Measurements from ENCODE around the gene UBTFL1. TPM values are rescaled to one million over a fixed set of nuclear protein-coding genes. Genes with fewer than 3 reads are reported as not detected.
A peak's percentile ranks its signal among the peaks of the same experiment; 100 is the strongest.
"Not testable (repeated sequence)": the region's sequence is repeated elsewhere in the genome, so short reads cannot be mapped to it uniquely, and the experiment has no call there.

The UBTFL1 gene, protein sequence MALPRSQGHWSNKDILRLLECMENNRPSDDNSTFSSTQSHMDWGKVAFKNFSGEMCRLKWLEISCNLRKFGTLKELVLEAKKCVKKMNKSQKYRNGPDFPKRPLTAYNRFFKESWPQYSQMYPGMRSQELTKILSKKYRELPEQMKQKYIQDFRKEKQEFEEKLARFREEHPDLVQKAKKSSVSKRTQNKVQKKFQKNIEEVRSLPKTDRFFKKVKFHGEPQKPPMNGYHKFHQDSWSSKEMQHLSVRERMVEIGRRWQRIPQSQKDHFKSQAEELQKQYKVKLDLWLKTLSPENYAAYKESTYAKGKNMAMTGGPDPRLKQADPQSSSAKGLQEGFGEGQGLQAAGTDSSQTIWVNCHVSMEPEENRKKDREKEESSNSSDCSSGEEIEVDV
- not detected for total RNA-seq
- not detected for polyA plus RNA-seq
- long read RNA-seq, donor 1 = 0 reads
- long read RNA-seq, donor 2 = 0 reads

DNA sequence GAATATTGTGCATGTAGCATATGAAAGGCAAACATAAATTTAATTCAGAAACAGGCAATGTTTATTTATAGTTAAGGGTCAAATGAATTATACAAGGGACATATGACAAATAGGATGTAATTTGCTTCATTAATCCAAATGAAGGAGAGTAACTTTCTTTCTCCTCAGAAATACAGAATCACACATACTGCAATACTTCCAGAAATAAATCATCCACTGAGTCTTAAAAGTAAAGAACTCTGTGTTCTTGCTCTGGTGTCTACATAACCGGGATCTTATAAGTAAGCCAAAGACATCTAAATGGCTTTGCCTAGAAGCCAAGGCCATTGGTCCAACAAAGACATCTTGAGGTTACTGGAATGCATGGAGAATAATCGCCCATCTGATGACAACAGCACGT is at the start of gene UBTFL1:
Gene UBTFL1, plus strand, starts transcription at position 301 of the 400 bp plus-strand sequence. Its CDS starts 0 bp downstream, at position 301.
- H3K36me3 ChIP-seq (ENCODE audit: control insufficient read depth in 1 of 2, insufficient read depth in 2 of 2, low read length in 1 of 2); H3K9me3 ChIP-seq (ENCODE audit: control insufficient read depth, low read length); DNase-seq; H3K4me1 ChIP-seq (ENCODE audit: control insufficient read depth in 1 of 2, insufficient read depth in 2 of 2, low read length in 2 of 2); ATAC-seq (ENCODE audit: low FRiP score); intact Hi-C loops (cut with DNase I); H3K4me3 ChIP-seq (ENCODE audit: low read length in 2 of 2); H3K27me3 ChIP-seq (ENCODE audit: control insufficient read depth in 1 of 2, insufficient read depth in 2 of 2, low read length in 1 of 2); H3K27ac ChIP-seq (ENCODE audit: low read depth in 1 of 2, low read length in 2 of 2): not testable (repeated sequence)
- WGBS, 2 donors = 41 to 71% methylated on average over 2 of the region's 3 CpGs

DNA sequence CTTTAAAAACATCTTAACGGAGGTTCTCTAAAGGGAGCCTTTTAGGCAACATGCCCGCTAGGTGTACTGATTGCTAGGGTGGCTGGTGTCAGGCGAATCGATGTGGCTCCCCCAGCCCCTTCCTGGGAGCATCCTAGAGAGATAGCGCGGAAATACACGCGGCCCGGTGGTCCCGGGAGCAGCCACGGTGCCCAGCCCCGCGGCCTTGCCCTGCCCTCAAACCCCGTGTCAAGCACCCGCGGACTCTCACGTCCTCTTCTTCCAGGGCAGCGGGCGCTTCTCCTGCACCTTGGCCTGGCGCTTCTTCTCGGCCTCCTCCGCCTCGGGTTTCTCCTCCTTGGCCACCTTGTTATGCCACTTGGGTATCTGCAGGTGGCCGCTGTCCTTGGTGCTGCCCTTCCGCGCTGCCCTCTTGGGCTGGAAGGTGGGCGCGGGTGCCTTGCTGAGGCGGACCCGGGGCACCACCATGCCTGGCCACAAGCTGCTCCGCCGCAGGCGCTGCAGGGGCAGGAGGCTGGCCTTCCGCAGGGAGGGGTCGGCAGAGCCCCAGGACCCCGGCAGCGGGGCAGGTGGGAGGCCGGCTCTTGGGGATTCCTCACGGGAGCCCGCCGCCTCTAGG is 34.0 kb upstream of the UBTFL1 start:
- ATAC-seq (ENCODE audit: low FRiP score); H3K9me3 ChIP-seq (ENCODE audit: control insufficient read depth, low read length); intact Hi-C loops (cut with DNase I); H3K36me3 ChIP-seq (ENCODE audit: control insufficient read depth in 1 of 2, insufficient read depth in 2 of 2, low read length in 1 of 2); H3K4me1 ChIP-seq (ENCODE audit: control insufficient read depth in 1 of 2, insufficient read depth in 2 of 2, low read length in 2 of 2); H3K4me3 ChIP-seq (ENCODE audit: low read length in 2 of 2); DNase-seq; H3K27me3 ChIP-seq (ENCODE audit: control insufficient read depth in 1 of 2, insufficient read depth in 2 of 2, low read length in 1 of 2); H3K27ac ChIP-seq (ENCODE audit: low read depth in 1 of 2, low read length in 2 of 2): not testable (repeated sequence)
- 23 to 70% methylated on average over 2 to 31 of the region's 41 CpGs for WGBS, 2 donors

DNA sequence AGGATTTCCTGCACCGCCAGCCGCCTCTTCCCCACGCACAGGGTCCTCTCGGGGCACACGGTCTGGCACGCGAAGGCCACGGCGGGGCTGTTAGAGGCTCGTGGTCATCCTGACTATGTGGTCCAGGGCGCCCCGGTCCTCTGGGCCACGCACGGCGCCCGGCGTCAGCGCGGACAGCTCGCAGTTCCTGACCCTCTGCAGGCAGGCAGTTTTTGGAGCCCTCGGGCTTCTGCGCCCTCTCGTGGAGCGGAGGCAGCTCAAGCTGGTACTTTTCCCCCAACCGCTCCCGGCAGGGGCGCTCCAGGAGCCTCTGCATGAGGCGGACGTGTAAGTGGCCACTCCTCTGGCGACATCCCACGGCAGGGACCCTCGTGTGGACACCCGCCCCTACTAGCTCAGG is 33.4 kb upstream of the UBTFL1 start:
- H3K9me3 ChIP-seq (ENCODE audit: control insufficient read depth, low read length); H3K36me3 ChIP-seq (ENCODE audit: control insufficient read depth in 1 of 2, insufficient read depth in 2 of 2, low read length in 1 of 2); ATAC-seq (ENCODE audit: low FRiP score); H3K4me3 ChIP-seq (ENCODE audit: low read length in 2 of 2); H3K4me1 ChIP-seq (ENCODE audit: control insufficient read depth in 1 of 2, insufficient read depth in 2 of 2, low read length in 2 of 2); H3K27ac ChIP-seq (ENCODE audit: low read depth in 1 of 2, low read length in 2 of 2); H3K27me3 ChIP-seq (ENCODE audit: control insufficient read depth in 1 of 2, insufficient read depth in 2 of 2, low read length in 1 of 2); intact Hi-C loops (cut with DNase I): not testable (repeated sequence)
- 0 to 1% methylated on average over 11 to 16 of the region's 33 CpGs for WGBS, 2 donors
- DNase-seq = peak in 1 of 2 donors; percentile 51

DNA sequence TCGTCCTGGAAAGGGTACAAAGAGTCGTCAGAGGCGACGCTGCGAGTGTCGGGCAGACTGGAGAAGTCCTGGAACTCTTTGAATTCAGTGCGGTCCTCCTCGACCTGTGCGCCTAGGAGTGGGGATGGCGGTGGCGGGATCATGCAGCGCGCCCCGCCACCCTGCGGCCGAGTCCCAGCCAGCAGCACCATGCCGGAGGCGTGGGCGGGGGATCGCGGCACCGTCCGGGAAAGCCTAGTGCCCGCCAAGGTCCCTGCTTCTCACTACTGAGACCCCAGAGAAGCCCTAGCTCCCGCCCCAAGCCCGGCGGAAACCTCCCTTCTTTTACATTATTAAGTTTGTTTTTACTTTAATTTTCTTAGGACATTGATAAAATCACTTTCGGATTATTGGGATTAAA is 32.2 kb upstream of the UBTFL1 start:
- H3K27ac ChIP-seq (ENCODE audit: low read depth in 1 of 2, low read length in 2 of 2); H3K4me1 ChIP-seq (ENCODE audit: control insufficient read depth in 1 of 2, insufficient read depth in 2 of 2, low read length in 2 of 2); intact Hi-C loops (cut with DNase I); DNase-seq; H3K27me3 ChIP-seq (ENCODE audit: control insufficient read depth in 1 of 2, insufficient read depth in 2 of 2, low read length in 1 of 2); H3K36me3 ChIP-seq (ENCODE audit: control insufficient read depth in 1 of 2, insufficient read depth in 2 of 2, low read length in 1 of 2); ATAC-seq (ENCODE audit: low FRiP score); H3K4me3 ChIP-seq (ENCODE audit: low read length in 2 of 2); H3K9me3 ChIP-seq (ENCODE audit: control insufficient read depth, low read length): not testable (repeated sequence)
- WGBS, 2 donors = 15 to 30% methylated on average over 8 to 14 of the region's 28 CpGs

DNA sequence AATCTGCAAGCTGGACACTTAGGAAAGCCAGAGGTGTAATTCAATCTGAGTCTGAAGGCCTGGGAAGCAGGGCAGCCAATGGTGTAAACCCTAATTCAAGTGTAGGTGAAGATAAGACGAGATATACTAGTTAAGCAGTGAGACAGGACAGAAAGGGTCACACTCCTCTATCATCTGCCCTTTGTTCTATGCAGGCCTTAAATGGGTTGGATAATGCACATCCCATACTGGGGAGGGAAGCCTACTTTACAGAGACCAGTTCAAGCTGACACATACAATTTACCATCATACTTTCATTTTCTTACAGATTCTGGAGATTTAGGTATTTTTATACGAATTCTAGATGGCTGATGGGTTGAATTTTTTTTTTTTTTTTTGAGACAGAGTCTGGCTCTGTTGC is 3.0 kb downstream of the UBTFL1 start:
- H3K27me3 ChIP-seq (ENCODE audit: control insufficient read depth in 1 of 2, insufficient read depth in 2 of 2, low read length in 1 of 2); intact Hi-C loops (cut with DNase I); H3K4me1 ChIP-seq (ENCODE audit: control insufficient read depth in 1 of 2, insufficient read depth in 2 of 2, low read length in 2 of 2); H3K9me3 ChIP-seq (ENCODE audit: control insufficient read depth, low read length); H3K4me3 ChIP-seq (ENCODE audit: low read length in 2 of 2); H3K27ac ChIP-seq (ENCODE audit: low read depth in 1 of 2, low read length in 2 of 2); DNase-seq; H3K36me3 ChIP-seq (ENCODE audit: control insufficient read depth in 1 of 2, insufficient read depth in 2 of 2, low read length in 1 of 2); ATAC-seq (ENCODE audit: low FRiP score): not testable (repeated sequence)
- WGBS, 2 donors = 24 to 87% methylated on average over 1 to 2 of the region's 2 CpGs

DNA sequence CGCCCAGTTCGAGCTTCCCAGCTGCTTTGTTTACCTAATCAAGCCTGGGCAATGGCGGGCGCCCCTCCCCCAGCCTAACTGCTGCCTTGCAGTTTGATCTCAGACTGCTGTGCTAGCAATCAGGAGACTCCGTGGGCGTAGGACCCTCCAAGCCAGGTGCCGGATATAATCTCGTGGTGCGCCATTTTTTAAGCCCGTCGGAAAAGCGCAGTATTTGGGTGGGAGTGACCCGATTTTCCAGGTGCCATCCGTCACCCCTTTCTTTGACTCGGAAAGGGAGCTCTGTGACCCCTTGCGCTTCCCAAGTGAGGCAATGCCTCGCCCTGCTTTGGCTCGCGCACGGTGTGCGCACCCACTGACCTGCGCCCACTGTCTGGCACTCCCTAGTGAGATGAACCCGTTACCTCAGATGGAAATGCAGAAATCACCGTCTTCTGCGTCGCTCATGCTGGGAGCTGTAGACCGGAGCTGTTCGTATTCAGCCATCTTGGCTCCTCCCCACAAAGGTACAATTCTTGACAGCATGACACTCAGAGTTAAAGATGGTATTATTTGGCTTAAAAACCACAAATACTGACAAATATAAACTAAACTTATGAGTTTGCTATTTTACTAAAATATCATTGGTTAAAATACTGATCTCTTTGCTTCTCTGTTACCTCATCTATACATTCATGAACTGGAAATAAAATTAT is 9.6 kb downstream of the UBTFL1 start:
- not testable (repeated sequence) for H3K36me3 ChIP-seq (ENCODE audit: control insufficient read depth in 1 of 2, insufficient read depth in 2 of 2, low read length in 1 of 2); ATAC-seq (ENCODE audit: low FRiP score)

DNA sequence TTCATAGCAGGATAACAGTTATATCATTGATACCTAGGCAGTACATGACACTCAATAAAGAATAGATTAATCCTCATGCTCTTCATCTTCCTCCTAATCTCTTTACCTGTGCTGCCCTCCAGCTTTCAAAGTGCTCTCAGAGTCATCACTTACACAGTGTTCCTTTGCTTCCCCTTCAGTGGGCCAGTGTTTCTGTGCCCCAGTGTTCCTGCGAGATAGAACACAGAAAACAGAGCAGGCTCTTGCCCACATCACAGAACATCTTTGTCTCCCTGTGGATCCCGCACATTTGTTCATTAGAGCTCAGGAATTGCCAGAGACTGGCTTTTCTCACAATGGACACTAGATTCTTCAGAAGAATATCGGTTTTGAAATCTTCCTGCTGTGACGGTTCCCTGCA is 12.5 kb downstream of the UBTFL1 start:
- H3K36me3 ChIP-seq (ENCODE audit: control insufficient read depth in 1 of 2, insufficient read depth in 2 of 2, low read length in 1 of 2); H3K4me3 ChIP-seq (ENCODE audit: low read length in 2 of 2); ATAC-seq (ENCODE audit: low FRiP score); H3K9me3 ChIP-seq (ENCODE audit: control insufficient read depth, low read length); DNase-seq; H3K27me3 ChIP-seq (ENCODE audit: control insufficient read depth in 1 of 2, insufficient read depth in 2 of 2, low read length in 1 of 2); H3K27ac ChIP-seq (ENCODE audit: low read depth in 1 of 2, low read length in 2 of 2); intact Hi-C loops (cut with DNase I); H3K4me1 ChIP-seq (ENCODE audit: control insufficient read depth in 1 of 2, insufficient read depth in 2 of 2, low read length in 2 of 2): not testable (repeated sequence)
- 75 to 80% methylated on average over 4 of the region's 4 CpGs for WGBS, 2 donors

More for the DNA sequence above, 9.6 kb downstream of the UBTFL1 start:
- DNase-seq; H3K4me1 ChIP-seq (ENCODE audit: control insufficient read depth in 1 of 2, insufficient read depth in 2 of 2, low read length in 2 of 2); H3K27ac ChIP-seq (ENCODE audit: low read depth in 1 of 2, low read length in 2 of 2); H3K9me3 ChIP-seq (ENCODE audit: control insufficient read depth, low read length); H3K4me3 ChIP-seq (ENCODE audit: low read length in 2 of 2); H3K27me3 ChIP-seq (ENCODE audit: control insufficient read depth in 1 of 2, insufficient read depth in 2 of 2, low read length in 1 of 2); intact Hi-C loops (cut with DNase I): not testable (repeated sequence)
- WGBS, 2 donors = 78 to 93% methylated on average over 10 to 28 of the region's 28 CpGs

DNA sequence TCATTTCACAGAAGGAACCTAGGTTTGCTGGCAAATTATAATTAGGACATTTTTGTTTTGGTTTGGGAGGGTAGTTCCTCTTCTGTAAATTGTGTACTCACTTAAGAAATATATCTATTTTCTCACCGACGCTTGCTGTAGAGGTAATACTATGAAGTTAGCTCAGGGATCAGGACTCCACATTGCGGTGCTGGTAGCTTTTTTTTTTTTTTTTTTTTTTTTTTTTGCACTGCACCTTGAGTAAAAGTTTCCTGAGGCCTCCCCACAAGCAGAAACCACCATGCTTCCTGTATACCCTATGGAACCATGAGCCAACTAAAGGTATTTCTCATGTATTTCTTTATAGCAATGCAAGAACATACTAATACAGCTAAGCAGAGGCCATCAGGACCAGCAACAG is 14.7 kb downstream of the UBTFL1 start:
- no peak for DNase-seq
- no peaks in the 10 kb centered on the region for H3K36me3 ChIP-seq (ENCODE audit: control insufficient read depth in 1 of 2, insufficient read depth in 2 of 2, low read length in 1 of 2)
- H3K9me3 ChIP-seq (ENCODE audit: control insufficient read depth, low read length) = no peaks in the 10 kb centered on the region
- H3K27ac ChIP-seq (ENCODE audit: low read depth in 1 of 2, low read length in 2 of 2) = no peak overlapping the region
- no peaks in the 10 kb centered on the region for H3K27me3 ChIP-seq (ENCODE audit: control insufficient read depth in 1 of 2, insufficient read depth in 2 of 2, low read length in 1 of 2)
- 85 to 92% methylated on average over 3 of the region's 3 CpGs for WGBS, 2 donors
- intact Hi-C loops (cut with DNase I) = no loop called here
- no peak for ATAC-seq (ENCODE audit: low FRiP score)
- H3K4me1 ChIP-seq (ENCODE audit: control insufficient read depth in 1 of 2, insufficient read depth in 2 of 2, low read length in 2 of 2) = no peaks in the 10 kb centered on the region
- no peak overlapping the region for H3K4me3 ChIP-seq (ENCODE audit: low read length in 2 of 2)

All from aorta (tissue), 5 donors.